HL-60 (cell line): ENCODE data around the gene NPR3.

Experiments used
- GABPA ChIP-seq: IDR thresholded peaks from 2 replicates; pipeline ENCODE4 v1.6.1; 2012; ENCODE audit warnings: low read depth
- POLR2AphosphoS5 ChIP-seq: IDR thresholded peaks from 2 replicates; pipeline ENCODE4 v1.6.1; 2012; ENCODE audit warnings: low read depth
- REST ChIP-seq: IDR thresholded peaks from 2 replicates; pipeline ENCODE4 v1.6.1; 2012; ENCODE audit warnings: low read depth; ENCODE audit not compliant: insufficient replicate concordance
- TF ChIP-seq, protein P1 (sequence below): IDR thresholded peaks from one replicate; pipeline ENCODE4 v1.5.1; 2011; ENCODE audit warnings: low read length, control low read depth, inconsistent platforms; ENCODE audit not compliant: insufficient read depth

- TF ChIP-seq, protein P1, sequence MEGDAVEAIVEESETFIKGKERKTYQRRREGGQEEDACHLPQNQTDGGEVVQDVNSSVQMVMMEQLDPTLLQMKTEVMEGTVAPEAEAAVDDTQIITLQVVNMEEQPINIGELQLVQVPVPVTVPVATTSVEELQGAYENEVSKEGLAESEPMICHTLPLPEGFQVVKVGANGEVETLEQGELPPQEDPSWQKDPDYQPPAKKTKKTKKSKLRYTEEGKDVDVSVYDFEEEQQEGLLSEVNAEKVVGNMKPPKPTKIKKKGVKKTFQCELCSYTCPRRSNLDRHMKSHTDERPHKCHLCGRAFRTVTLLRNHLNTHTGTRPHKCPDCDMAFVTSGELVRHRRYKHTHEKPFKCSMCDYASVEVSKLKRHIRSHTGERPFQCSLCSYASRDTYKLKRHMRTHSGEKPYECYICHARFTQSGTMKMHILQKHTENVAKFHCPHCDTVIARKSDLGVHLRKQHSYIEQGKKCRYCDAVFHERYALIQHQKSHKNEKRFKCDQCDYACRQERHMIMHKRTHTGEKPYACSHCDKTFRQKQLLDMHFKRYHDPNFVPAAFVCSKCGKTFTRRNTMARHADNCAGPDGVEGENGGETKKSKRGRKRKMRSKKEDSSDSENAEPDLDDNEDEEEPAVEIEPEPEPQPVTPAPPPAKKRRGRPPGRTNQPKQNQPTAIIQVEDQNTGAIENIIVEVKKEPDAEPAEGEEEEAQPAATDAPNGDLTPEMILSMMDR = no peak
- TF ChIP-seq GABPA (no peak), REST (no peak), POLR2AphosphoS5 (no peak)
Observed at GRCh38 chr5:32736842-32737241, 25.7 kb downstream of the NPR3 start.
